Panc1 (cell line): ENCODE results near the gene ZCWPW1.

ENCODE experiments used
- CTCF ChIP-seq: fragments of 450-650 bp; IDR thresholded peaks from 2 replicates; pipeline ENCODE4 v1.5.1; 2017; ENCODE audit warnings: mild to moderate bottlenecking
- POLR2AphosphoS5 ChIP-seq: IDR thresholded peaks from 2 replicates; pipeline ENCODE4 v1.6.1; 2012; ENCODE audit warnings: mild to moderate bottlenecking, low read depth, low read length, moderate library complexity
- SIN3A ChIP-seq: IDR thresholded peaks from 2 replicates; pipeline ENCODE4 v1.6.1; 2012; ENCODE audit warnings: low read depth, mild to moderate bottlenecking, low read length, moderate library complexity, borderline replicate concordance; ENCODE audit not compliant: insufficient read depth
- TCF7L2 ChIP-seq: IDR thresholded peaks from 2 replicates; pipeline ENCODE4 v1.6.1; 2011; ENCODE audit warnings: mild to moderate bottlenecking, low read depth, low read length, inconsistent platforms
- TF ChIP-seq, protein P1 (sequence below), 2 experiments: IDR thresholded peaks; 2 replicates each; pipeline ENCODE4 v1.6.1; 2011 to 2012; ENCODE audit warnings: low read depth in 2 of 2, control low read depth in 1 of 2, low read length in 1 of 2, mild to moderate bottlenecking in 1 of 2, moderate library complexity in 1 of 2; ENCODE audit not compliant: insufficient read depth in 1 of 2

DNA sequence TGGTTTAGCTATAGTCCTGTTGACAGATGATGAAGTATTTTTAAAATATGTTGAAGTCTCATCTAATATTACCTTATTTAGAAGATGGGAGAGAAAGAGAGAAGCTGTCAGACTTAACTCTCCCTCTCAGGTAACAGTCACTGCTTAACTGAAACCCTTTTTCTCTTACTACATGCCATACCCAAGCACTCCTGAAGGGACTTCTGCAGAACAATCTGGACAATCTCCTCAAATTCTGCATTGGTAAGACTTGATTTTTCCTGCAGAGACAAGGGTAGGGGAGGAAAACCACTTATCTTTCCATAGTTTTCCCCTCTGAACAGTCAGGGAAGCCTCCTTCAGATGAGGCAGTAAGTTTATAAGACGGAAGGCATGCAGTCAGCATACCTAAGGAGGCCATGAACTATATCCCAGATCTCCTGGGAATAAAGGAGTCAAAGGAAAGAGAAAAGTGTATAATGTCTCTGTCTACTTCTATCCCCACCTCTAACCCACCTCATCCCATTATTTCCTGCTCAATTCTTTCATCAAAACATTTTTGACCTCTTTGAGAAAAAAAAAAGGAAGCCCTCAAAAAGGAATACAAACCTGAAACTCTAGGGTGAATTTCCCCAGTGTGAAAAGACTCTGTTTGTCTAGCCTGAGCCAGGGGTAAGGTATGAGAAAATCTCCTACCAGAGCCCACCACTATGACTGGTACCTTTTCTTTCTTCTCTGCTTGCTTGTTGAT, 9.4 kb downstream of the ZCWPW1 start:
- no peak for TF ChIP-seq POLR2AphosphoS5
- TF ChIP-seq CTCF: no peak
- TF ChIP-seq SIN3A: no peak
- TF ChIP-seq, protein P1, sequence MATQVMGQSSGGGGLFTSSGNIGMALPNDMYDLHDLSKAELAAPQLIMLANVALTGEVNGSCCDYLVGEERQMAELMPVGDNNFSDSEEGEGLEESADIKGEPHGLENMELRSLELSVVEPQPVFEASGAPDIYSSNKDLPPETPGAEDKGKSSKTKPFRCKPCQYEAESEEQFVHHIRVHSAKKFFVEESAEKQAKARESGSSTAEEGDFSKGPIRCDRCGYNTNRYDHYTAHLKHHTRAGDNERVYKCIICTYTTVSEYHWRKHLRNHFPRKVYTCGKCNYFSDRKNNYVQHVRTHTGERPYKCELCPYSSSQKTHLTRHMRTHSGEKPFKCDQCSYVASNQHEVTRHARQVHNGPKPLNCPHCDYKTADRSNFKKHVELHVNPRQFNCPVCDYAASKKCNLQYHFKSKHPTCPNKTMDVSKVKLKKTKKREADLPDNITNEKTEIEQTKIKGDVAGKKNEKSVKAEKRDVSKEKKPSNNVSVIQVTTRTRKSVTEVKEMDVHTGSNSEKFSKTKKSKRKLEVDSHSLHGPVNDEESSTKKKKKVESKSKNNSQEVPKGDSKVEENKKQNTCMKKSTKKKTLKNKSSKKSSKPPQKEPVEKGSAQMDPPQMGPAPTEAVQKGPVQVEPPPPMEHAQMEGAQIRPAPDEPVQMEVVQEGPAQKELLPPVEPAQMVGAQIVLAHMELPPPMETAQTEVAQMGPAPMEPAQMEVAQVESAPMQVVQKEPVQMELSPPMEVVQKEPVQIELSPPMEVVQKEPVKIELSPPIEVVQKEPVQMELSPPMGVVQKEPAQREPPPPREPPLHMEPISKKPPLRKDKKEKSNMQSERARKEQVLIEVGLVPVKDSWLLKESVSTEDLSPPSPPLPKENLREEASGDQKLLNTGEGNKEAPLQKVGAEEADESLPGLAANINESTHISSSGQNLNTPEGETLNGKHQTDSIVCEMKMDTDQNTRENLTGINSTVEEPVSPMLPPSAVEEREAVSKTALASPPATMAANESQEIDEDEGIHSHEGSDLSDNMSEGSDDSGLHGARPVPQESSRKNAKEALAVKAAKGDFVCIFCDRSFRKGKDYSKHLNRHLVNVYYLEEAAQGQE (IDR thresholded peaks at IDR 0.05; ENCODE audit: insufficient read depth in 1 of 2, low read depth in 2 of 2, low read length in 1 of 2): no peak
- no peak for TF ChIP-seq TCF7L2
